Hypothalamus (tissue), 51 donors: ENCODE measurements around the gene UBXN10.
"Not testable (repeated sequence)": the region's sequence is repeated elsewhere in the genome, so short reads cannot be mapped to it uniquely, and the experiment has no call there.

Experiments used
- DNase-seq, 51 donors: peaks; one replicate each; lab custom pipeline; 2025; lab: John Stamatoyannopoulos, UW

The UBXN10 gene

DNA sequence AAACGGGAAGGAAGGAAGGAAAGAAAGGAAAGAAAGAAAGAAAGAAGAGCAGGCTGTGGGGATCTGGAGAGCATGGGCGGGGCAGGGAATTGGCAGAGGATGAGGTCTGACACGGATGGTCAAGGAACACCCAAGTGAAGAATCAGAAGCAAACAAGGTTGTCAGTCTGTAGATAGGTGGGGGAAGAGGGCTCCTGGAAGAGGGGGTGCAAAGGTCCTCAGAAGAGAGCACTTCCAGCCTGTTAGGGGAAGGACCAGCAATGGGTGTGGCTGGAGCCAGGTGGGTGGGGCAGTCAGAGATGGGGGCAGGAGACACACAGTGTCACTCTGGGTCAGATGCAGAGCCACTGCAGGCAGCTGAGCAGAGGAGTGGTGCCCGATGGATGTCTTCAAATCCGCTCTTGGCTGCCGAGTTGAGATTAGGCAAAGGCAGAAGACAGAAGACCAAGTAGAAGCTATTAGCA is 11.5 kb downstream of the UBXN10 start:
- DNase-seq: no peak

DNA sequence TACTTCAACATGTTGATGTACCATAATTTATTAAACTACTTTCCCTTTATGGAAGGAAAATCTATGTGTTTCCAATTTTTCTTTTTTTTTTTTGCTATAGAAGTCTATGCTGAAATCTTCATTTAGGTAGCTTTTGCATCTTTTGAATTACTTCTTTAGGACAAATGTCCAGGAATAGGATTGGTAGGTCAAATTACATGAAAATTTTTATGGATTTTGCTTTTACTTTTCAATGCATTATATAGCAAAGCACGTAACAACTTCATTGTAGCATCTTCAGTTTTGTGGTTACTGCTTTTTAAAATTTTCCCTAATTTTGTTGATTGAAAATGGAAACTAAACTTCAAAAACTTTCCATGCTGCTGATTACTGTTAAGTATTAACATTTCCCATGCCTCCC is 12.4 kb downstream of the UBXN10 start:
- no peak for DNase-seq

DNA sequence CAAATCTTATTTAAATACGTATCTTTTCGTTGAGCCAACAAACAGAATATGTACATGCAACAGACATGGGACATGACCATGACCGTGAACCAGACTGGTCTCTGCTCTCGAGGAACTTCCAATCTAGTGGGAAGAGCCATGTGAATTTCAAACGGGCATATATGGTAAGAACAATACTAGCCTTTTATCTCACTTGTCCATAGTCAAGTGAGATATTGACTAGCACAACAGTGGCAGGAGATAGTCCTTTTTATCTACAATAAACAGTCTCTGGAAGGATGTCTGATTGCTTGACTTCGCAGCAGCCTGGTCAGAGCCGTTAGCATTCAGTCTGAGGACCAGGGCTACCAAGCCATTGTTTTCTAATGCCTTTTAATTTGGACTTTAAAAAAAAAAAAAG is 13.0 kb downstream of the UBXN10 start:
- DNase-seq: no peak

DNA sequence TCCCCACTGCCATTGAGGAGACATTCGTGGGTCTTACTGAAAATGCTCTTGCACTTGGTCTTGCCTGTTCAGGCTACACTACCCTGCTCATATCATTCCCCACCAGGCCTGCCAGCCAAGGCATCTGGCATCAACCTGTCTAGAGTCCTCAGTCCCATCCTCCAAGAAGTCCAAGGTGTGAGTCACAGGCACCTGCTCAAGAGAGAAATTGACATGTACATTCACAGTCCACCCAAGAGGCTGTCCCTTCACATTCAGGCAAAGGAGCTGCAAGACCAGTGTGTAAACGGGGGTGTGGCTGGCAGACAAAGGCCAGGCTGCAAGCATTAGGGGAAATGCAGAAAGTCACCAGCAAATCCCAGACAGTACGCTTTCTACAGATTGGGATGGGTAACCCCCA is 13.5 kb downstream of the UBXN10 start:
- DNase-seq: no peak

DNA sequence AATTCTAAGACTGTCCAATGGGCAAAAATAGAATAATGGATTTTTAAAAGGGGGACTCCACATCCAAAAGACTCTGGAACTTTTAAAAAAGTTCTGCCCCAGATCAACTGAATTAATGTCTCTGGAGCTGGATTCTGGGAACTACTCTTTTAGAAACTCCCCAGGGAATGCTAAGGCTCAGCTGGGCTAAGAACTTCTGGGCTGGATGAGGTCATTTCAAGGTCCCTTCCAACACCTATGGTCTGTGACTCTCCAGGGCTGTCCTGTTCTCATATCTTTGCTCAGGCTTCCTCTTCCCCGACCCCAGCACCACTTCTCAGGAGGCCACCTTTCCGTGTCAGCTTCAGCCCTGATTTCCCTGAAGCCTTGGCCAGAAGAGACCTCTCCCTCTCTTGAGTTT is 13.9 kb downstream of the UBXN10 start:
- no peak for DNase-seq

DNA sequence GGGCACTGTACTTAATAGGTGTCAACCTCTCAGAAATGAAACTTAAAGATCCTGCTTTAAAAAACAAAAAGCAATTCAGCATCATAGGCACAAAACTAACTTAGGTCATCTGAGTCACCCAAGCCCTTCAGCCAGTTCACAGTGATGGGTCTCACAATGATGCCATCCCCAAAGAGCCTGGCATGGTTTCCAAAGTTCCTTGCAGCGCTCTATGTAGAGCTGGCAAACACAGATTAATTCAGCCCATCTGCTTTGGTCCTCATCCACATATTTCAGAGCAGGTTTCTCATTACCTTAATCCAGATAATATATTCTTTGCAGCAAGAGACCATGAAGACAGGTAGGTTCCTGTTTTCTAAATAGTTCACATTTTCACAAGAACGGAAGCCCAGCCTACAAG is 15.1 kb downstream of the UBXN10 start:
- DNase-seq: no peak

DNA sequence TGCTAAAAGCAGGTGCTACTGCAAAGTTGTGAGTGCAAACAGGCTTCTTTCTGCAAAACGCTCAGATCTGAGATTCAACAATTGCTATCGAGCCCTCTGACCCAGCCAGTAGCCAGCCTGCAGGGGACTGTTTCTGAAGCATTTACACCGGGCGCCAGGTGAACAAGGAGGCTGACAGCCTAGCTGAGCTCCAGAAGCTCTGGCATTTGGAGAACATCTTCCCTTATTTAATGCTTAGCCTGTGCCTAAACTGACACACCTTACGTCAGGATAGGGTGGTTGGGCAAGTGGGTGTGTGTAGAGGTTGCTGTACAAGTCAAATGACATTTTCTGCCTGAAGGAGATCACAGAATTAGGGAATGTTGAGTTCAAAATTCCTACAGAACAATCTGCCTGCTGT is 16.3 kb downstream of the UBXN10 start:
- no peak for DNase-seq

DNA sequence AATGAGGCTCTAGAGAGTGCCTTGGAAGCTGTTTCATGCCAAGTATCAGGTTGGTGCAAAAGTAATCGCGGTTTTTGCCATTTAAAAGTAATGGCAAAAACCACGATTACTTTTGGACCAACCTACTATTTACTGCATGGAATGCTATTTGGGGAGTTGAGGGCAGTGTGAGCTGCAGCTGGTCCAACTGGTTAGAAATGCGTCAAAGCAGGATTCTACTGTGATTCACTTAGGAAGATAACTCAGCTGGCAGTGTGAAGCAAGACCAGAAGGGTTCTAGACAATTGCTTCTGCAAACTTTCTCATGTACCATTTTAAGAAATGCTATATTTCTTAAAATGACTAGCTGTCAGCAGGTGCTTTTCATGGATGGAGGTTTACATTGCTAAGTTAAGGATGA is 21.6 kb downstream of the UBXN10 start:
- DNase-seq: no peak

DNA sequence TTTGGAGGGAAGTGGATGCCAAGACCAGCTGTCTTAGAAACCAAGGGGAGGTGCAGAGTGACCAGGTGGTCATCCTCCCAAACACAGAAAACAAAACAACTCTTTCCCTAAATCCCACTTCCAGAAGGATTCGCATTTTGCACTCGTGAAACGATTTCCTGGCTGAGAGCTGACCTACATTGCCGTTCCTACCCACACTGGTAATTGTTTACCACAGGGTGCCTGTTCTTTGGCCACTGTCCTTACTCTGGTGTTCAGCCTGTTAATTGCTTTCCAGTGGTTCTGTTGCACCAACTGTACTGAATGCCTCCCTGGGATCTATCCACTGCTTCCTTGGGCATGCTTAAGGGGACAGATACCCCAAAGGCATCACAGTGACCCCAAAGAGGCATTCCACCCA is 23.6 kb downstream of the UBXN10 start:
- DNase-seq: no peak

DNA sequence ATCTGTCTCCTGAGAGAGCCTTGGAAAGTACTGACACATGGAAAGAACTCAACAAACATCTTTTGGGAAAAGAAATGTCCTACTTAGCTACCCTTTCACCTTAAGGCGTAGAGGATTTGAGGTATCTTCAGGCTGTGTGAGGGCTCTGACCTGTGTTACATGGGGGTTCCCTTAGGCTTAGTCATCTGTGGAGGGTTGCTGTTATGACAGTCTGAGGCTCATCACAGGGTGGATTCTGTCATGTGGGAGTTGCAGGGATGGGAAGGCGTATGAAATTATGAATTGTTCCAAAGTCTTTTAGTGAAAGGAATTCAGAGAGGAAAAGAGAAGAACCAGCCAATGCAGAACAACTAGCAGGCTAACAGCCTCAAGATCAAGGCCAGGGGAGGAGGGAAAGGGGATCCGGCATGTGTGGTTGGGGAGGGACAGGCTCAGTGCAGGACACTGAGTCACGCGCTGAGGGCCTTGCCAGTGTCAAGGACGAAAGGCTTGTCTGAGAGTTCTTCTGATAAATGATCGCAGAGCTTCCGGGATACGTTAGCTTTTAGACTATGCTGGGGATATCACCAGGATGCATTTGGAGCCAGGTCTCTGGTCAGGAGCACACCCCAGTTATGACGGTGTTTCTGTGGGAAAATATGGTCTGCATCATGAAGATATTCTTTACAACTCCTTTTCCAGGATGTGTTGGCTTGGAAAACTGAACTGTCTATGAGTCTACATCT is 25.0 kb downstream of the UBXN10 start:
- peak in 1 of 51 donors; percentile 18 for DNase-seq

DNA sequence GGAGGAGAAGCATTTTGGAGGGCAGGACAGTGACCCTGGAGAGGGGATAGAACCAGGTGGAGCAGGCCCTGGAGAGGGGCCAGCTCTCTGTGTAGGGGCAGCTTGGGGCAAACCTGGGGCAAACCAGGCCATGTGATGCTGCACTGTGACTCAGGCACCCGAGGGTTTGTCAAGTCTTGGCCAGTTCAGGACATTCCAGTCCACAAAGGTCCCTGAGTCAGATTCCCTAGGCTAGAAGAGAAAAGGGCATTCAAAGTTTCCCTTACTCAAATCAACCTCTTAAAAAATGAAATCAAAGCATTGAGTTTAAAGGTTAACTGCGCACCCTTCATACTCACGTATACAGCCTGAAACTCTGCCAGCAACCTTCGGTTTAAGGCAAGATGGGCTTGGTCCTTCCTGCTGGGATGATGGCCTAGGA is 25.6 kb downstream of the UBXN10 start:
- DNase-seq: no peak

DNA sequence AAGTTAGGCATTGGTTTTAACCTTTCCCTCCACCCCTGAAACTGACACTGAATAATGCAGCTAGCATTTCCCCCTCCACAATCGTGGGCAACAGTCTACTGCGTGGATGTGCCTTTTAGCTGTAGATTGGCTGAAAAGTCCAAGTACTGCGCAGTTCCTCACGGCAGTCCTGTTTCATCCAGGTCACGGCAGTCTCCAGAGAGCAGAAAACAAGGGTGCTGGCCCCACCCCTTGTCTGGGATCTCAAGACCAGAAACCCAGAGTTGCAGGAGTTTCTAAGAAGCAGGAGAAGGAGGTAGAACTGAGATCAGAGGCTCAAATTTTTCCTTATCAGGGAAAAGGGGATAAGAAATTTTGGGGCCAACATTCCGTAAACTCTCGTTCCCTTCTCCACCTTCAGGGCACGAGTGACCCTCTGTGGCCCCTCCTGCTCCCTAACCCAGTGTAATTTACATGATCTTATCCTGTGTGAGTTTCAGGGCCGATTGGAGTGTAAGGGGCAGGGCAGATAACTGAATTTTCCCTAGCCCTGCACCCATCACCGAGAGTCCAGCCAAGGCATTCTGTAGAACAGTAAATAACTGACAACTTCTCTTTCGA is 26.3 kb downstream of the UBXN10 start:
- DNase-seq: no peak

DNA sequence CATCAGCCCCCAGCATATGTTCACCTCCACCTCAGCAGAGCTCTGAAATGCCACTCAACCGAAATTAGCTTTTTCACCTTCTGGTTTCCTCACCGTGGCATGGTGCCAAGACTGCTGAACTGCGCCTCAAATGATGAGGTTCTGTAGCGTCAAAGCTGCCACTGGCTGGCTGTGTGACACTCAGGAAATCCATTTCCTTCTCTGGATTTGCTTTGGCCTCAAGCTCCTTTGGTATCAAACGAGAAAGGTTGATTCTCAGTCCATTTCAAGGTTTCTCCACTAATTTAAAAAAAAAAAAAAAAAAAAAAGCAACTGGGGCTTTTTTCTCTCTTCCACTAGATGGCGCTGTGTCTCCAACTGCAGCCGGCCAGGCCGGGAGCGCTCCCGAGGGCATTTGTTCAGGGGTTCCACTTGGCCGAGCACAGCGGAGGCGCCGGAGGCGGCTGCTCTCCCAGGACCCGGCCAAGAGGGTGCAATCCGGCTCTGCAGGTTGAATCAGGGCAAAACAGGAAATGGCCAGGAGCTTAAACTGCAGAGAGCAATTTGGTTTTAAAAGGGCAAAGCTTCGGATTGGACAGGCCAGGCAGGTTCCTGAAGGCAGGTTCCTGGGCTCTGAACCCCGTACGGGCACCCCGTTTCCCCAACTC is 26.9 kb downstream of the UBXN10 start:
- DNase-seq: peak in 39 of 51 donors; percentile 4 to 66 (median 40)

DNA sequence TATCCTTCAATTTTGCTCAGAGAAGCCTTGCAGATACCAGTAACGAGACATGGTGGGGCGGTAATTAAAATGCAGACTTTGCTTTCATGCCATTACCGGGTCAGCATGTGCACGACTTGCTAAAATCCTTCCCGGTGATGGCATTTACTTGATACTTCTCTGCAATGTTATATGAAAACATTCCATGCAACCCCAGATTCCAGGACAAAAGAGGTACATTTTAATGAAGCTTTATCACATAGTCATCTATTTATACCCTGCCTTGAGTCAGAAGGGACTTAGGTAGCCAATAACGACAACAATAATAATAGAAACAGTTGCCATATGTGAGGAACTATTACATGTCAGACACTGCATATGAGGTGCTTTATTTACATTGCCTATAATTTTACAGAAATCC is 29.8 kb downstream of the UBXN10 start:
- no peak for DNase-seq

DNA sequence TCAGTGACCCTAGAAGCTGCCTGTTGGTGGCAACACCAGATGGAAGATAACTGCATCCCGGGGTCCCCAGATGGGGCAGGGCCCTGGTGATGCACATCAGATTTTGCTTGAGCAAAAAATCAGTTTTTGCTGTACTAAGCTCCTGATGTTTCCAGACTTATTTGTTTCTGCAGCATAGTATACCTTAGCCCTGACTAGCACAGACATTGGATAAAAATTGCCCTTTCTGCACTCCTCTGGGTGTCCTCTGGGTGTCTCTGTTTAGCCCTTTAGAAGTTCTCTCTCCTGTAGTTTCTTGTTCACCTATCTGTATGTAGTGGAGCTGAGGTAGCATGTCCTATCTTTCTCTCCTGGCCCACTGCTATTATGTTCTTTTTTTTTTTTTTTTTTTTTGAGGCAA is 30.7 kb downstream of the UBXN10 start:
- no peak for DNase-seq

DNA sequence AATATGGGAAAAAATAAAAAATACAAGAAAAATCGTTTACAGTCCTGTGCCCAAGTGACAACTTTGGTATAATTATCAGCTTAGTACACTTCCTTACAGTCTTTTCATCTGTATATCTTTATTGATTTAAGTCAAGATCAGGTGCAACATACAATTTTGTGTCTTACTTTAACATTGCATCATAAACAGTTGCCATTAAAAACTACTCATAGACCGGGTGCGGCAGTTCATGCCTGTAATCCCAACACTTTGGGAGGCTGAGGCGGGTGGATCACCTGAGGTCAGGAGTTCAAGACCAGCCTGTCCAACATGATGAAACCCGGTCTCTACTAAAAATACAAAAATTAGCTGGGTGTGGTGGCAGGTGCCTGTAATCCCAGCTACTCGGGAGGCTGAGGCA is 33.2 kb downstream of the UBXN10 start:
- not testable (repeated sequence) for DNase-seq

DNA sequence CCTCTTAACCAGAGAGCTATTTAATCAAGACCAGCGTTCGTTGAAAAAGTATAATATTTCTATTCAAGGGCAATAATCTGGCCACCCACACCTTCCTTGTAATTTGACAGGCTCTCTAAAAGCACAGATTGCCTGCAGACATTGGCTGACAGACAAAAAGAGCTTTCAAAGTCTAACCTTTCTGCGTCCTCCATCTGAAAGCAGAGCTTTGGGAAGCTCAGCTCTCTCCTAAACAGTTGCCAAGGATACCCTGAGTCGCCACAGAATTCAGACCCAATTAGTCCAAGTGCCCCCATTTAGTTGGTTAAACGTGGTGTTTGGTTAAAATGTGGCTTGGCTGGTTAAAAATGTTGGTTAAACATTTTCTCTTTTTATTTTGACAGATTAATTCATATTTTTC is 34.1 kb downstream of the UBXN10 start:
- peak in 6 of 51 donors; percentile 10 to 32 (median 17) for DNase-seq

DNA sequence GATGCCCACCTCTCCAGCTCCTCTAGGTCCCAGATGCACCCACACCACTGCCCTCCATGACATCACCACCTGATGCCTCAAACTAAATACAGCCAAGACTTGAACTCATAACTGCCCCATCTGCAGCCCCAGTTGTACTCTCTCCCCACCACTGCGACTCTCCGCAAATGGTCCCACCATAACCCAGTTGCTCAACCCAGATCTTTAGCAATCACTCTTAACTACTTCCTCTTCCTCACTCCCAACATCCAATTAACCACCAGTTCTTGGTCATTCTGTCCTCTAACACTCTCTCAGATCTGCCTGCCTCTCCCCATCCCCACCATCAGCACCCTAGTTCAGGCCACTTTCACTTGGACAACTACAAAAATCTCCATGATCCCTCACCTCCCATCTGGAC is 37.2 kb downstream of the UBXN10 start:
- no peak for DNase-seq

DNA sequence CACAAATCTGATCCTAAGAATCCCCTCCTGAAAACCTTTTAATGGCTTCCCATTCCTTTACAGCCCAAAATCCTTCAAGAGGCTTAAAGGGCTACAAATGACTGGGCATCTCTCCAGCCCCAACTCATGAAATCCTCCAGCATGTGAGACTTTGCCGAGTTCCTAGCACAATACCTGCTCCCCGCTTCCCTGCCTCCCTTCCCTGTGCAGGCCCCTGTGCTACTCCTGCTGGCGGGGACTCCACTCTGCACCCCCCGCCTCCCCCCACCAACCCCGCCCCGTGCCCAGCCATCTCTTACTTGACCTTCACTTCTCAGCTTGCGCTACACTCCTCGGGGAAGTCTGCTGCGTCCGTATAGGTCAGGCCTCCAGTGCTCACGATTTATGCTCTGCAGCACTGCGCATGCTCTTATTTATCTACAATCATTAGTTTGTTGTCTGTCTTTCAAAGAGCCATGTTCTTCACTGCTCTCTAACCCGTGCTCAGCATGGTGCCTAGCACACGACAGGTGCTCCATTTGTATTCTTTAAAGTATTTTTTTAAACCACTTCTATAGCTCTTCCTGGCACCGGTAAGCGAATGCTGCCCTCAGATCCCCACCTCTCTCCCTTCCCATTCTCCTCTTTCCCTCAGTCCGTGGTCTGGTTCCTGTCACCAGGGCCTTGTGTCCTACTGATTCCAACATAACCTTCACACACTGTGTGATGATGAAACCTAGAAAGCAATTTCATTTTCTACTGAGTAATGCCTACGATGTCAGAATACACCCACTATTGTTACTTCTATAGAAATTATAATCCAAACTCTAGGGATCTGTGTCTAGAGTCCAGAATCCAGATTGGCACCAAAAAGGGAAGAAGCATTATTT is 37.9 kb downstream of the UBXN10 start:
- DNase-seq: no peak

DNA sequence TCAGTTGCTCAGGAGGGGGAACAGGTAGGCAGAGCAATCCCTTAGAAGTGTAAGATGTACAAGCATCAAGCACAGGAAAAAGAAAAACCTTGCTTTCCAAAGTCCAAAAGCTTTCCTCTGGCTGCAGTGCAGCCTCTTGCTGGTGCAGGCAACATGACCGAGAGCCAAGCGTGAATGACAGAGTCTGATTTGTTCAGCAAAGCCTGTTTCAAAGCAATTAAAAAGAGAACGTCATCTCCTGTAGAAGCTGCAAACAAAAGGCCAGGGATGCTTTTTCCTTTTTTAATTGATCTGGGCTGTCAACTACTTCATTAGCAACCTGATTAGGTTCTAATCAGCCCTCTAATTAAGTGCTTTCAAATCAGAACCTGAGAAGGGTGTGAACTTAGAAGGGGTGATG is 38.6 kb downstream of the UBXN10 start:
- peak in 3 of 51 donors; percentile 4 to 7 (median 4) for DNase-seq

DNA sequence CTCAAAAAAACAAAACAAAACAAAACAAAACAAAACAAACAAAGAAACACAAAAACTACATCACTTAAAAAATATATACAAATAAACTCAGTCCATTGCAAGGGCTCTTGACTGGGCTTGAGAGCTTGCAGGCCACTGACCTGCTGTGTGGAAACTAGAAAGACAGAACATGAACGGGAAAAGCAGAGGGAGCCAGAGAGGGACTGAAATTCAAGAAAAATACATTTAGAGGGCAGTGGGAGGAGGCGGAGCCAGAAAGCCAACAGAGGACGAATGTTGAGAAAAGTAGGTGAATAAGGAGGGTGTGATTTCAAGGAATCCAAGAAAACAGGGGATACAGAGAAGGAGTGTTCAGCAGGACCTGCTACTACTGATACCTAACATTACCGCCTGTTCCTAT is 41.8 kb downstream of the UBXN10 start:
- no peak for DNase-seq
